Ovary (tissue), 3 donors: ENCODE data around the gene NDUFA11.

ENCODE experiments used
- EP300 ChIP-seq: sonication (generic); formaldehyde crosslinking; IDR thresholded peaks from one replicate; pipeline ENCODE4 v1.6.1; 2017; ENCODE audit warnings: antibody characterized with exemption
- POLR2A ChIP-seq: fragments of 450-650 bp; IDR thresholded peaks from one replicate; pipeline ENCODE4 v1.6.1; 2017; ENCODE audit warnings: antibody characterized with exemption, mild to moderate bottlenecking, moderate library complexity
- TF ChIP-seq, protein P1 (sequence below), 3 donors: fragments of 450-650 bp in 2 of 3; fragments of 200-600 bp in 1 of 3; IDR thresholded peaks; one replicate each; pipeline versions ENCODE4 v1.5.1 to v1.8.0; 2016 to 2022; ENCODE audit warnings: antibody characterized with exemption in 3 of 3, mild to moderate bottlenecking in 1 of 3
- donor health status: DM: no; HTN: no; CAD: no.

DNA sequence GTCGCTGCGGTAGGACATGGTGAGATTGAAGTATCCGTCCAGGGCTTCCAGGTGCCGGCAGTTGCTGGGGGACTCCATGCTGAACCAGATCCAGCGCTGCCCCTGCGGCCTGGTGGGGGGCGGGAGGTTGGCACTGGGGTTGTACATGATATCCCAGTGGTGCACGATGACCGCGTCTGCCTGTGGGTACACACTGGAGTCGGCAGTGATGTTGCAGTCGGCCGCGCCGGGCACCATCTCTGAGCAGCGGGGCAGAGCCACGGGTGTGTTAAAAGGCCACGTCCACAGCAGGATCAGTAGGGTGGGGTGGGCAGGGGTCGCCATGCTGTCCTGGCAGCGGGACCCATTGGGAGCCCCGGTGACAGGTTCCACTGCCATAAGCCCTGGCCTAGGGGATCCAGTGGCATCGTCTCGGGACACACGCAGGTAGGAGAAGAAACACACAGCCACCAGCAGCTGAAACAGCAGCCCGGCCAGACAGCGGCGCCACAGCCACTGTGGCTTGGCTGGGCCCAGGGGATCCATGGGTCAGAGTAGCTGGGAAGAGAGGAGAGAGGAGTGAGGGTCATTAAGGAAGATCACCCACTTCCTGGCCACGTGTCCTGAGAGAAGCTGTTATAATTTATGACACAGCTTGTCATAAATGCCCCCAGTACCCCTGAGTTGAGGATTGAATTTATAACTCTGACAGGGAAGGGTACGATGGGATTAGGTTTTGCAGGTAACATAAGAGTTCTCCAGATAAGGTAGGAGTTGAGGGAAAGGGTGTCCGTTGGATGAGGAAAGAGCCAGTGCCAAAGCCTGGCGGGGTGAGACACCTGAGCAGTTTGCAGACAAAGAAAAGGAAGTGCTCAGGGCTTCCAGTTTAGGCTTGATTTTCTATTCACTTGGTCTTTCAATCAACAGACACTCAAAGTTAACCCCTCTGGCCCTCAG, 36.1 kb downstream of the NDUFA11 start:
- TF ChIP-seq, protein P1, sequence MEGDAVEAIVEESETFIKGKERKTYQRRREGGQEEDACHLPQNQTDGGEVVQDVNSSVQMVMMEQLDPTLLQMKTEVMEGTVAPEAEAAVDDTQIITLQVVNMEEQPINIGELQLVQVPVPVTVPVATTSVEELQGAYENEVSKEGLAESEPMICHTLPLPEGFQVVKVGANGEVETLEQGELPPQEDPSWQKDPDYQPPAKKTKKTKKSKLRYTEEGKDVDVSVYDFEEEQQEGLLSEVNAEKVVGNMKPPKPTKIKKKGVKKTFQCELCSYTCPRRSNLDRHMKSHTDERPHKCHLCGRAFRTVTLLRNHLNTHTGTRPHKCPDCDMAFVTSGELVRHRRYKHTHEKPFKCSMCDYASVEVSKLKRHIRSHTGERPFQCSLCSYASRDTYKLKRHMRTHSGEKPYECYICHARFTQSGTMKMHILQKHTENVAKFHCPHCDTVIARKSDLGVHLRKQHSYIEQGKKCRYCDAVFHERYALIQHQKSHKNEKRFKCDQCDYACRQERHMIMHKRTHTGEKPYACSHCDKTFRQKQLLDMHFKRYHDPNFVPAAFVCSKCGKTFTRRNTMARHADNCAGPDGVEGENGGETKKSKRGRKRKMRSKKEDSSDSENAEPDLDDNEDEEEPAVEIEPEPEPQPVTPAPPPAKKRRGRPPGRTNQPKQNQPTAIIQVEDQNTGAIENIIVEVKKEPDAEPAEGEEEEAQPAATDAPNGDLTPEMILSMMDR (IDR thresholded peaks at IDR 0.05) = no peak
- TF ChIP-seq EP300 (no peak), POLR2A (no peak)
